Activated CD4-positive, alpha-beta T cell treated with anti-CD3 and anti-CD28 coated beads for 36 hours (primary cell): ENCODE data around the gene SLAMF8. TPM values are rescaled to one million over a fixed set of nuclear protein-coding genes. Genes with fewer than 3 reads are reported as not detected.

Experiments used
- ATAC-seq: fragments of 200-7000 bp; cut with Tn5 transposase; one replicate; pipeline ENCODE4 v1.10.0; 2021; ENCODE audit warnings: mild to moderate bottlenecking, moderate library complexity
- CTCF ChIA-PET: fragments of 350-600 bp; sonication (Branson Sonifier 250); formaldehyde crosslinking; loops from one replicate; lab custom pipeline; 2021; ENCODE audit warnings: antibody characterized with exemption; lab: Charles Lee
- POLR2A ChIA-PET: fragments of 350-600 bp; sonication (Branson Sonifier 250); formaldehyde crosslinking; loops from one replicate; lab custom pipeline; 2021; ENCODE audit warnings: antibody characterized with exemption, inconsistent platforms; lab: Charles Lee
- DNase-seq: peaks from one replicate; pipeline ENCODE4 v3.0.0-alpha.2; 2020
- H3K27ac Mint-ChIP-seq: one replicate; pipeline ENCODE4 v1.8.0; 2021; ENCODE audit warnings: mixed read lengths
- H3K27me3 Mint-ChIP-seq: one replicate; pipeline ENCODE4 v1.8.0; 2021; ENCODE audit warnings: mixed read lengths
- H3K36me3 Mint-ChIP-seq: one replicate; pipeline ENCODE4 v1.8.0; 2021; ENCODE audit warnings: low read depth, mixed read lengths
- H3K4me1 Mint-ChIP-seq: one replicate; pipeline ENCODE4 v1.8.0; 2021; ENCODE audit warnings: mixed read lengths
- H3K4me3 Mint-ChIP-seq: one replicate; pipeline ENCODE4 v1.8.0; 2021; ENCODE audit warnings: mild to moderate bottlenecking, moderate library complexity, mixed read lengths
- H3K9me3 Mint-ChIP-seq: one replicate; pipeline ENCODE4 v1.8.0; 2021; ENCODE audit warnings: low read depth, mixed read lengths
- intact Hi-C, 2 experiments: fragments of 100-400 bp; cut with DNase I in 1 of 2; cut with micrococcal nuclease in 1 of 2; formaldehyde crosslinking; loops; one replicate each; pipeline versions ENCODE4 v1.14.2 to v1.15.1; 2022 to 2024; cut with DNase I, micrococcal nuclease
- total RNA-seq, 2 experiments: library from RNA; stranded (reverse); gene quantifications; one replicate each; pipeline ENCODE4 v1.2.3, GENCODE V29; 2021

Gene SLAMF8
- under 1 TPM; 0.39 to 0.70 TPM for total RNA-seq

- DNase-seq (peak; percentile 79), ATAC-seq (peak; percentile 84)
- H3K9me3 Mint-ChIP-seq: peaks cover 2% of the 10 kb centered on the region
- intact Hi-C loops: loop anchor here (1.0 to 5.0 kb wide), 3 partner anchors 28 to 46 kb away; partner anchors contain the start of gene DUSP23 (in 2 of the 2)
- H3K36me3 Mint-ChIP-seq: no peaks in the 10 kb centered on the region
- H3K27me3 Mint-ChIP-seq: no peaks in the 10 kb centered on the region
- CTCF ChIA-PET: interaction anchor here (1.0 to 1.9 kb wide), 6 partner anchors 13 to 181 kb away, joined by 3 to 12 read pairs (median 4); no protein-coding TSS in a partner anchor
- H3K4me3 Mint-ChIP-seq: no peak within 1 kb of the TSS
- H3K4me1 Mint-ChIP-seq: peaks cover 39% of the 10 kb centered on the region
- H3K27ac Mint-ChIP-seq: peak within 1 kb of the TSS; percentile 75
- POLR2A ChIA-PET: interaction anchor here (0.7 kb wide), 1 partner anchor 47 kb away, joined by 3 read pairs; no protein-coding TSS in a partner anchor
Measured at GRCh38 chr1:159826441-159827101, at the start of gene SLAMF8. Gene SLAMF8, plus strand, starts transcription at chr1:159826873. Its CDS starts 26 bp downstream, at chr1:159826899.

- ChIA-PET POLR2A (no interaction called here), CTCF (interaction anchor here (0.7 to 1.6 kb wide), 5 partner anchors 9 to 112 kb away, joined by 3 to 9 read pairs (median 4); no protein-coding TSS in a partner anchor)
- H3K36me3 Mint-ChIP-seq: no peaks in the 10 kb centered on the region
- H3K27ac Mint-ChIP-seq: no peak overlapping the region
- H3K9me3 Mint-ChIP-seq: no peaks in the 10 kb centered on the region
- DNase-seq (no peak), ATAC-seq (no peak)
- peaks cover 12% of the 10 kb centered on the region for H3K4me1 Mint-ChIP-seq
- H3K27me3 Mint-ChIP-seq: peaks cover 2% of the 10 kb centered on the region
- no peak overlapping the region for H3K4me3 Mint-ChIP-seq
- intact Hi-C loops: no loop called here
Measured at GRCh38 chr1:159778266-159778665, 48.4 kb upstream of the SLAMF8 start.

GRCh38 chr1:159779403-159779851 is 47.2 kb upstream of the SLAMF8 start:
- Mint-ChIP-seq H3K27me3 (peaks cover 2% of the 10 kb centered on the region), H3K4me1 (peaks cover 12% of the 10 kb centered on the region), H3K9me3 (no peaks in the 10 kb centered on the region), H3K36me3 (no peaks in the 10 kb centered on the region), H3K4me3 (no peak overlapping the region), H3K27ac (no peak overlapping the region)
- DNase-seq: no peak
- ChIA-PET POLR2A (no interaction called here), CTCF (interaction anchor here (0.9 to 1.6 kb wide), 3 partner anchors 11 to 228 kb away, joined by 3 to 5 read pairs (median 3); no protein-coding TSS in a partner anchor)
- intact Hi-C loops: no loop called here
- ATAC-seq: no peak

- Mint-ChIP-seq H3K4me1 (peaks cover 12% of the 10 kb centered on the region), H3K27me3 (peaks cover 2% of the 10 kb centered on the region), H3K36me3 (no peaks in the 10 kb centered on the region), H3K4me3 (peak within 1 kb of the TSS; percentile 70), H3K9me3 (no peaks in the 10 kb centered on the region), H3K27ac (peak within 1 kb of the TSS; percentile 14)
- CTCF ChIA-PET: interaction anchor here (0.6 to 2.9 kb wide), 11 partner anchors 9 to 482 kb away, joined by 3 to 14 read pairs (median 4); partner anchors contain the start of gene DCAF8
- ATAC-seq (peak; percentile 99), DNase-seq (peak; percentile 97)
- POLR2A ChIA-PET: no interaction called here
- intact Hi-C loops: loop anchor here (1.0 to 5.0 kb wide), 11 partner anchors 46 to 481 kb away; partner anchors contain the start of genes PIGM (in 2 of the 2), SLAMF8 (in 2 of the 2), DCAF8 (in 1 of the 2) and IGSF8 (in 1 of the 2)
Measured at GRCh38 chr1:159780583-159781582, 45.8 kb upstream of the SLAMF8 start, which contains the start of gene DUSP23. Gene DUSP23, plus strand, starts transcription at chr1:159780962. Its CDS starts 139 bp downstream, at chr1:159781101.

GRCh38 chr1:159781992-159782391 is 44.7 kb upstream of the SLAMF8 start:
- Mint-ChIP-seq H3K27ac (no peak overlapping the region), H3K27me3 (no peaks in the 10 kb centered on the region), H3K4me1 (peaks cover 12% of the 10 kb centered on the region), H3K4me3 (peak overlapping the region; percentile 70), H3K36me3 (no peaks in the 10 kb centered on the region), H3K9me3 (no peaks in the 10 kb centered on the region)
- ChIA-PET POLR2A (no interaction called here), CTCF (interaction anchor here (0.6 to 2.9 kb wide), 5 partner anchors 17 to 264 kb away, joined by 3 to 14 read pairs (median 4); no protein-coding TSS in a partner anchor)
- DNase-seq (no peak), ATAC-seq (no peak)
- intact Hi-C loops: loop anchor here (2.0 to 5.0 kb wide), 5 partner anchors 45 to 480 kb away; partner anchors contain the start of genes SLAMF8 (in 2 of the 2) and DCAF8 (in 1 of the 2)

GRCh38 chr1:159783724-159784123 is 42.9 kb upstream of the SLAMF8 start:
- H3K36me3 Mint-ChIP-seq: no peaks in the 10 kb centered on the region
- DNase-seq (no peak), ATAC-seq (no peak)
- ChIA-PET CTCF (interaction anchor here (0.8 kb wide), 1 partner anchor 107 kb away, joined by 4 read pairs; no protein-coding TSS in a partner anchor), POLR2A (no interaction called here)
- no peak overlapping the region for H3K27ac Mint-ChIP-seq
- H3K4me1 Mint-ChIP-seq: peaks cover 12% of the 10 kb centered on the region
- no peaks in the 10 kb centered on the region for H3K27me3 Mint-ChIP-seq
- H3K9me3 Mint-ChIP-seq: no peaks in the 10 kb centered on the region
- intact Hi-C loops: loop anchor here (5.0 kb wide), 3 partner anchors 44 to 479 kb away; partner anchors contain the start of genes DCAF8 (in 1 of the 2) and SLAMF8 (in 1 of the 2)
- H3K4me3 Mint-ChIP-seq: no peak overlapping the region

- ChIA-PET POLR2A (no interaction called here), CTCF (interaction anchor here (0.8 kb wide), 1 partner anchor 106 kb away, joined by 4 read pairs; no protein-coding TSS in a partner anchor)
- peaks cover 1% of the 10 kb centered on the region for H3K4me1 Mint-ChIP-seq
- no peak overlapping the region for H3K4me3 Mint-ChIP-seq
- H3K9me3 Mint-ChIP-seq: no peaks in the 10 kb centered on the region
- H3K27me3 Mint-ChIP-seq: peaks cover 5% of the 10 kb centered on the region
- DNase-seq: no peak
- H3K36me3 Mint-ChIP-seq: no peaks in the 10 kb centered on the region
- H3K27ac Mint-ChIP-seq: no peak overlapping the region
- no peak for ATAC-seq
- intact Hi-C loops: no loop called here
Measured at GRCh38 chr1:159786465-159786864, 40.2 kb upstream of the SLAMF8 start.

- Mint-ChIP-seq H3K27ac (no peak overlapping the region), H3K27me3 (peaks cover 5% of the 10 kb centered on the region), H3K36me3 (no peaks in the 10 kb centered on the region), H3K4me1 (no peaks in the 10 kb centered on the region), H3K9me3 (no peaks in the 10 kb centered on the region), H3K4me3 (no peak overlapping the region)
- intact Hi-C loops: no loop called here
- CTCF ChIA-PET: interaction anchor here (0.5 to 1.7 kb wide), 4 partner anchors 9 to 221 kb away, joined by 3 to 5 read pairs (median 4); no protein-coding TSS in a partner anchor
- ATAC-seq: no peak
- POLR2A ChIA-PET: no interaction called here
- no peak for DNase-seq
Measured at GRCh38 chr1:159786966-159787365, 39.7 kb upstream of the SLAMF8 start.

- Mint-ChIP-seq H3K27me3 (peaks cover 9% of the 10 kb centered on the region), H3K4me3 (no peak overlapping the region), H3K4me1 (no peaks in the 10 kb centered on the region), H3K9me3 (no peaks in the 10 kb centered on the region), H3K36me3 (no peaks in the 10 kb centered on the region), H3K27ac (no peak overlapping the region)
- CTCF ChIA-PET: interaction anchor here (0.6 to 2.1 kb wide), 10 partner anchors 9 to 661 kb away, joined by 3 to 9 read pairs (median 4); partner anchors contain the start of gene DUSP23
- DNase-seq (peak; percentile 21), ATAC-seq (no peak)
- intact Hi-C loops: no loop called here
- POLR2A ChIA-PET: no interaction called here
Measured at GRCh38 chr1:159790237-159790917, 36.3 kb upstream of the SLAMF8 start.

GRCh38 chr1:159791031-159791430 is 35.6 kb upstream of the SLAMF8 start:
- H3K36me3 Mint-ChIP-seq: no peaks in the 10 kb centered on the region
- ChIA-PET CTCF (no interaction called here), POLR2A (no interaction called here)
- DNase-seq (no peak), ATAC-seq (no peak)
- H3K27ac Mint-ChIP-seq: no peak overlapping the region
- H3K9me3 Mint-ChIP-seq: no peaks in the 10 kb centered on the region
- H3K27me3 Mint-ChIP-seq: peaks cover 9% of the 10 kb centered on the region
- no peak overlapping the region for H3K4me3 Mint-ChIP-seq
- intact Hi-C loops: no loop called here
- H3K4me1 Mint-ChIP-seq: no peaks in the 10 kb centered on the region
